ENCODE data around the gene AHI1.

Gene AHI1

DNA sequence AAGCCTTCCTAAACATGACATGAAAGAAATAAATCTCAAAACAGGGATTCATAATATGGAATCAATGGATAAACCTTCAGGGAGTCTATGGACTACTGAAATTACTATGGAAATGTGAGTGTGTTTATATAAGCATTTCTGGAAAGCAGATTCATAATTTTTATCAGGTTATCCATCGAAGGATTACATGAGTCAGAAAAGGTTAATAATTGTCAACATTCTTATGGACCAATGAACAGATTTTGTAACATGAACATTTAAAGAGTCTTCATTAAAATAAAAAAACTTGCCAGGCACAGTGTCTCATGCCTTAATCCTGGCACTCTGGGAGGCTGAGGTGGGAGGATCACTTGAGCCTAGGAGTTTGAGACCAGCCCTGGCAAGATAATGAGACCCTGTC is 84.8 kb downstream of the AHI1 start:
- DNase-seq (ENCODE audit: low read depth) = no peak
- TF ChIP-seq MYC (IDR thresholded peaks at IDR 0.05; ENCODE audit: low read depth, low read length) (no peak), POLR2A (IDR thresholded peaks at IDR 0.05; ENCODE audit: extremely low read depth, insufficient read length) (no peak)
- TF ChIP-seq, protein P1, sequence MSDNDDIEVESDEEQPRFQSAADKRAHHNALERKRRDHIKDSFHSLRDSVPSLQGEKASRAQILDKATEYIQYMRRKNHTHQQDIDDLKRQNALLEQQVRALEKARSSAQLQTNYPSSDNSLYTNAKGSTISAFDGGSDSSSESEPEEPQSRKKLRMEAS (IDR thresholded peaks at IDR 0.05; ENCODE audit: low read depth, low read length) = no peak
- TF ChIP-seq, protein P2, sequence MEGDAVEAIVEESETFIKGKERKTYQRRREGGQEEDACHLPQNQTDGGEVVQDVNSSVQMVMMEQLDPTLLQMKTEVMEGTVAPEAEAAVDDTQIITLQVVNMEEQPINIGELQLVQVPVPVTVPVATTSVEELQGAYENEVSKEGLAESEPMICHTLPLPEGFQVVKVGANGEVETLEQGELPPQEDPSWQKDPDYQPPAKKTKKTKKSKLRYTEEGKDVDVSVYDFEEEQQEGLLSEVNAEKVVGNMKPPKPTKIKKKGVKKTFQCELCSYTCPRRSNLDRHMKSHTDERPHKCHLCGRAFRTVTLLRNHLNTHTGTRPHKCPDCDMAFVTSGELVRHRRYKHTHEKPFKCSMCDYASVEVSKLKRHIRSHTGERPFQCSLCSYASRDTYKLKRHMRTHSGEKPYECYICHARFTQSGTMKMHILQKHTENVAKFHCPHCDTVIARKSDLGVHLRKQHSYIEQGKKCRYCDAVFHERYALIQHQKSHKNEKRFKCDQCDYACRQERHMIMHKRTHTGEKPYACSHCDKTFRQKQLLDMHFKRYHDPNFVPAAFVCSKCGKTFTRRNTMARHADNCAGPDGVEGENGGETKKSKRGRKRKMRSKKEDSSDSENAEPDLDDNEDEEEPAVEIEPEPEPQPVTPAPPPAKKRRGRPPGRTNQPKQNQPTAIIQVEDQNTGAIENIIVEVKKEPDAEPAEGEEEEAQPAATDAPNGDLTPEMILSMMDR (IDR thresholded peaks at IDR 0.05; ENCODE audit: low read depth, low read length) = no peak
- H3K4me3 ChIP-seq (ENCODE audit: low read depth, low read length) = no peak overlapping the region

DNA sequence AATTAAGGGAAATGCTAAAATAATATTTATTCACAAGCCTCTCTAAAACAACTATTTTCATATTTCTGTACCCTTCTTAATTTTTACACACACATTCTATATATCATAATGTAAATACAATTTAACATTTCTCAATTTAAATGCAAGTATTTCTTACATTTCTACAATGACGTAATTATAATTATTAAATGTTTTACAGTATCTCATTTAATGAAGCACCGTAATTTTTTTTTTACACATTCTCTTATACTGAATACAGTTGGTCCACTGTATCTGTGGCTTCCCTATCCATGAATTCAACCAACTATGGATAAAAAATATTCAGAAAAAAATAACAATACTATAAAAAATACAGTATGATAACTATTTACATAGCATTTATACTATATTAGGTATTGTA is 85.7 kb downstream of the AHI1 start:
- no peak overlapping the region for H3K4me3 ChIP-seq (ENCODE audit: low read depth, low read length)
- no peak for DNase-seq (ENCODE audit: low read depth)
- no peak for TF ChIP-seq POLR2A (IDR thresholded peaks at IDR 0.05; ENCODE audit: extremely low read depth, insufficient read length)
- TF ChIP-seq, protein P2 (IDR thresholded peaks at IDR 0.05; ENCODE audit: low read depth, low read length) = no peak
- no peak for TF ChIP-seq MYC (IDR thresholded peaks at IDR 0.05; ENCODE audit: low read depth, low read length)
- TF ChIP-seq, protein P1 (IDR thresholded peaks at IDR 0.05; ENCODE audit: low read depth, low read length) = no peak

DNA sequence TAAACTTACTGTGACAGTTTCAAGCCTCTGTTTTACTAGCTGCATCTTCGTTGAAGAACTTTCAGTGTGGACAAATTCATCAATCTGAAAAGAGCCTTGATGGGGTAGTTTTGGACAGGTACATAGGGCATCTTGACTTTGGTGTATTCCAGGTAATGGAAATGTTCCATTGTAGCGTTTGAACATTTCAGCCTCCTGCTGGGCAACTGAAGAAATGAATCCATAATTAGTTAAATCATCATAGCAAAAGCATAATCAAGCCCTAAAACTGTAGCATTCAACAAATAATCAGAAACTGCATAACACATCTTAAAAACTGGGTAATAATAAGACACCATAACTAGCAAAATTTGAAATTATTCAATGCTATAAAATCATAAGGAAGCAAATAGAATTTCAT is 86.2 kb downstream of the AHI1 start:
- peak; percentile 29 for DNase-seq (ENCODE audit: low read depth)
- TF ChIP-seq, protein P1 (IDR thresholded peaks at IDR 0.05; ENCODE audit: low read depth, low read length) = no peak
- TF ChIP-seq, protein P2 (IDR thresholded peaks at IDR 0.05; ENCODE audit: low read depth, low read length) = peak; percentile 28

DNA sequence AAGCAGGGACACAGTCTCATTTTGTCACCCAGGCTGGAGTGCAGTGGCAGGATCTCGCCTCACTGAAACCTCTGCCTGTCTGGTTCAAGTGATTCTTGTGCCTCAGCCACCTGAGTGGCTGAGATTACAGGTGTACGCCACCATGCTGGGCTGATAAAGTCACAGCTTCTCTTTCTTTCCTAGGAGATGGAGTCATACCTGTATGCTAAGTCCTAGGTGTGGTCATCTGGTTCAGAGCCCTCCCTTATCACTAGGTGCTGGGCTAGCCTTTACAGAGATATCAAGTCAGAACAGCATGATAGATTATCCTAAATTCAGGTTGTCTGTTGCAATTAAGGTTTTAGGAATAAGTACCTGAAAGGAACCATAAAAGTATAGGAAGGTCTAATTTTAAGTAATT is 86.7 kb downstream of the AHI1 start:
- no peak for DNase-seq (ENCODE audit: low read depth)
- TF ChIP-seq POLR2A (IDR thresholded peaks at IDR 0.05; ENCODE audit: extremely low read depth, insufficient read length) (no peak), MYC (IDR thresholded peaks at IDR 0.05; ENCODE audit: low read depth, low read length) (no peak)
- TF ChIP-seq, protein P1 (IDR thresholded peaks at IDR 0.05; ENCODE audit: low read depth, low read length) = no peak
- TF ChIP-seq, protein P2 (IDR thresholded peaks at IDR 0.05; ENCODE audit: low read depth, low read length) = no peak
- H3K4me3 ChIP-seq (ENCODE audit: low read depth, low read length) = no peak overlapping the region

More for the DNA sequence above, 86.2 kb downstream of the AHI1 start:
- H3K4me3 ChIP-seq (ENCODE audit: low read depth, low read length) = no peak overlapping the region

DNA sequence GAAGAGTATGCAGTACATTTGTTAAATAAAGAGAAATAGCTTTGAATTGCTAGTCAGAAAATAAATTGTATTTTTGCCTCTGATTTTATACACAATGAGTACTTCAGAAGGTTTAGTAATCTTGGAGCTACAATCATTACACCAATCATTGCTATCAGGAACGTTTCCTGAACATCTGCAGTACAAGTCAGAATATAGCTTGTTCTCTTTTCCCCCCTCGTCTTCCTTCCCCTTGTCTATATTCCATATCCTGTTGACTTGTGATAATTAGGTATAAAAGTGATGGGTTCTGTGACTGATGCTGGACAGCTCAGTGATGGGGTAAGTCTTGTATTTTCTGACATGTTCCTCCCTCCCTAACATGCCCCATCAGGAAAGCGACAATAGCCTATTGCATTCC is 94.0 kb downstream of the AHI1 start:
- H3K4me3 ChIP-seq (ENCODE audit: low read depth, low read length) = no peak overlapping the region
- no peak for DNase-seq (ENCODE audit: low read depth)
- TF ChIP-seq POLR2A (IDR thresholded peaks at IDR 0.05; ENCODE audit: extremely low read depth, insufficient read length) = no peak

DNA sequence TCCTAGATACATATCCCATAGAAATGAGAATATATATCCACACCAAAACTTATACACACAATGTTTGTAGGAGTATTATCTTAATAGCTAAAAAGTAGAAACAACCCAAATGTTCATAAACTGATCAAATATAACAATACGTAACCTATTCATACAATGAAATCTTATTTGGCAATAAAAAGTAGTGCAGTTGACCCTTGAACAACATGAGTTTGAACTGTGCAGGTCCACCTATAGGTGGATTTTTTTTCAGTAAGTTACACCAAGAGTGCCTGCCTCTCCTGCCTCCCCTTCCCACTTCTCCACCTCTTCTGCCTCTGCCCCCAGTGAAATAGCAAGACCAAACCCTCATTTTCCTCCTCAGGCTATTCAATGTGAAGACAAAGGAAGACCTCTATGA is 95.2 kb downstream of the AHI1 start:
- H3K4me3 ChIP-seq (ENCODE audit: low read depth, low read length) = no peak overlapping the region

More for the DNA sequence above, 95.2 kb downstream of the AHI1 start:
- no peak for DNase-seq (ENCODE audit: low read depth)
- TF ChIP-seq POLR2A (IDR thresholded peaks at IDR 0.05; ENCODE audit: extremely low read depth, insufficient read length) (no peak), MYC (IDR thresholded peaks at IDR 0.05; ENCODE audit: low read depth, low read length) (no peak)
- TF ChIP-seq, protein P1 (IDR thresholded peaks at IDR 0.05; ENCODE audit: low read depth, low read length) = no peak
- TF ChIP-seq, protein P2 (IDR thresholded peaks at IDR 0.05; ENCODE audit: low read depth, low read length) = no peak
